ENCODE results near the gene TUBB8. TPM values are rescaled to one million over a fixed set of nuclear protein-coding genes. Genes with fewer than 3 reads are reported as not detected.

Gene TUBB8
- total and polyA plus RNA-seq, 2 experiments from 2014 or later, result not detected

DNA sequence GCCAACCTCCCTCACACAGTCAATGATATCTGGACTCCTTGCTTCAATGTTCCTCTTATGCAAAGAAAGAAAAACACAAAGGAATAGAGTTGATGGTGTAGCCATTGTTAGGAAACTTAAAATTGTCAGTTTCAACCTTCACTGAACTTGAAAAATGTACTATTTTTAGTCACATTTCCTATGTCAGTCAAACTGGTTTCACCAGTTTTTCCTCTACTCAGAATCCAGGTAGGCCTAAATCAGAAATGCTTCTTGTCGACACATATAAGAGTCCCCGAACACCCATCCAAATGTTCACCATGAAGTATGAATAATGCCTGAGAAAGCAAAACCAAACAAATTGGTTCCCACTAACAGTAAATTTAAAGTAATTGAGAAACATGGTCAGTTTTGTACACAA lies 43.8 kb upstream of the TUBB8 start:
- no peak overlapping the region for H2AFZ ChIP-seq
- 0 out of 2 replicates have a peak, but pooled peaks cover 6% of the 10 kb centered on the region for H3K27me3 ChIP-seq (replicated peaks; ENCODE audit: insufficient read depth)
- no peak overlapping the region for H3K9ac ChIP-seq
- 27 to 37% methylated on average over 2 of the region's 2 CpGs for WGBS, 2 experiments (ENCODE audit: low coverage in 1 of 2, low lambda C conversion rate in 2 of 2, missing lambda C conversion rate in 2 of 2)
- H3K4me3 ChIP-seq, result no peak overlapping the region
- no peak overlapping the region for H3K27ac ChIP-seq
- no peaks in the 10 kb centered on the region for H4K20me1 ChIP-seq (ENCODE audit: insufficient read depth)
- in situ Hi-C loops (cut with MboI), result no loop called here
- H3K4me2 ChIP-seq (ENCODE audit: unreplicated experiment), result no peak overlapping the region
- no peaks in the 10 kb centered on the region for H3K4me1 ChIP-seq (ENCODE audit: insufficient read depth)
- no peaks in the 10 kb centered on the region for H3F3A ChIP-seq (ENCODE audit: insufficient read depth)
- TF ChIP-seq EZH2phosphoT487 (IDR thresholded peaks at IDR 0.05; ENCODE audit: insufficient read depth, low read depth), result no peak
- no peak for TF ChIP-seq EZH2 (IDR thresholded peaks at IDR 0.05; ENCODE audit: insufficient read depth, poor library complexity, severe bottlenecking)
- H3K79me2 ChIP-seq (ENCODE audit: insufficient read depth), result no peaks in the 10 kb centered on the region
- no peak for DNase-seq
- no peaks in the 10 kb centered on the region for H3K36me3 ChIP-seq (ENCODE audit: low read depth)
- H3K9me3 ChIP-seq (ENCODE audit: low read depth), result no peaks in the 10 kb centered on the region
- no peaks in the 10 kb centered on the region for H3K9me2 ChIP-seq (ENCODE audit: insufficient read depth)

DNA sequence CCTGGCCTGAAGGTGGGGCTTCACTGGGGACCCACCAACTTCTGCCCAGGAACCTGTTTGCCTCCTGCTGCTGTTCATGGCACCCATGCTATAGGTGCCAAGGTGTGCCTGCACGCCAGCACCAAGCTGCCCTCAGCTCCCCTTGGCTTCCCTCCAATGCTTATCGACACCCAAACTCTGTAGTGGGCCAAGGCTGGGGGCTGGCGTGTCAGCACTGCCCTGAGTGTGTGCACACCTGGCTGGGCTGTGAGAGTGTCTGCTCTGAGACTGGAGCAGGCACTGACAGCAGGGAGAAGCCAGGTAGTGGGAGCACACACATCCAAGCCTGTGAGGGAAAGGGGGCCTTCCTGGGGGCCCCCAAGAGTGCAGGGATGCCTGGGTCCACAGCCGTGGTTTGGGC lies 43.1 kb upstream of the TUBB8 start:
- H3F3A ChIP-seq (ENCODE audit: insufficient read depth), result no peaks in the 10 kb centered on the region
- H3K79me2 ChIP-seq (ENCODE audit: insufficient read depth), result no peaks in the 10 kb centered on the region
- H3K36me3 ChIP-seq (ENCODE audit: low read depth), result no peaks in the 10 kb centered on the region
- H3K9me3 ChIP-seq (ENCODE audit: low read depth), result no peaks in the 10 kb centered on the region
- H2AFZ ChIP-seq, result no peak overlapping the region
- H3K27me3 ChIP-seq (replicated peaks; ENCODE audit: insufficient read depth), result 0 out of 2 replicates have a peak, but pooled peaks cover 6% of the 10 kb centered on the region
- in situ Hi-C loops (cut with MboI), result no loop called here
- H3K9ac ChIP-seq, result no peak overlapping the region
- H4K20me1 ChIP-seq (ENCODE audit: insufficient read depth), result no peaks in the 10 kb centered on the region
- WGBS, 2 experiments (ENCODE audit: low coverage in 1 of 2, low lambda C conversion rate in 2 of 2, missing lambda C conversion rate in 2 of 2), result 38 to 40% methylated on average over 4 of the region's 4 CpGs
- H3K9me2 ChIP-seq (ENCODE audit: insufficient read depth), result no peaks in the 10 kb centered on the region
- no peak for DNase-seq
- no peaks in the 10 kb centered on the region for H3K4me1 ChIP-seq (ENCODE audit: insufficient read depth)
- no peak overlapping the region for H3K4me2 ChIP-seq (ENCODE audit: unreplicated experiment)
- no peak overlapping the region for H3K4me3 ChIP-seq
- H3K27ac ChIP-seq, result no peak overlapping the region
- TF ChIP-seq EZH2 (IDR thresholded peaks at IDR 0.05; ENCODE audit: insufficient read depth, poor library complexity, severe bottlenecking), result no peak
- TF ChIP-seq EZH2phosphoT487 (IDR thresholded peaks at IDR 0.05; ENCODE audit: insufficient read depth, low read depth), result no peak

DNA sequence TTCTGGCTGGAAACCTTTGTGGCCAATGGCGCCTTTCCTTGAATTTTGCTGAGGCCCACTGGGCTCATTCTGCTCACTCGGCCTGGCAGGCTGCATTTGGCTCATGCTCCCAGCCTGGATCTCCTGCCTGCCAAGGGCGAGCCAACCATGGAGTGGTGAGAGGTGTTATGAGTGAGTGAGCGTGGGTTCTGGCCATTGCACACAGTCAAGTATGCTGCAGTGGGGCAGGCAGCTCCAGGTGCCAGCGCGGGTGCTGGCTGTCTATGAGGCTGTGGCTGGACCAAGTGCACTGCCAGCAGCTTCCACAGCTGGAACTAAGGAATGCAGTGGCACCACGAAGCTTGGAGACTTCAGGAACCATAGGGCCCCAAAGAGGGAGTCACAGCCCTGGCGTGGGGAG lies 42.2 kb upstream of the TUBB8 start:
- no peak for DNase-seq
- TF ChIP-seq EZH2 (IDR thresholded peaks at IDR 0.05; ENCODE audit: insufficient read depth, poor library complexity, severe bottlenecking), result no peak
- no peak for TF ChIP-seq EZH2phosphoT487 (IDR thresholded peaks at IDR 0.05; ENCODE audit: insufficient read depth, low read depth)
- H3K9me3 ChIP-seq (ENCODE audit: low read depth), result no peaks in the 10 kb centered on the region

DNA sequence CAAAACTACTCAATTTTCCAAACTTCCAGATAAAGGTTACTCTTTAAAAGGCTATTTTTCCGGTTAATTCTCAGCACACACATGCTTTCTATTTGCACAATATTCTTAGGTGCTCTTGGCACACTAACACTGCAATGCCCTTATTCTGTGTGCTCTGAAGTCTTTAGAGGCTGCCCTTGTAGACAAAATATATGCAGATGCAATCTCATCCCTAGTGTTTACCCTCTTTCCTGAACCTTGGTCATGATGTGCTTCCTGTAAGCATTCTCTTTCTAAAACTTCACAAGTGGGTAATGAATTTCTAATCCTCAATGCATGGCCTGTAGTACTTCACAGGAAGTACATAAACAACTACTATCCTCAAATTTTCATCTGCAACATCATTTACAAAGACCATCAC lies 41.1 kb upstream of the TUBB8 start:
- Histone ChIP-seq H3K27me3 (replicated peaks; ENCODE audit: insufficient read depth) (0 out of 2 replicates have a peak, but pooled peaks cover 6% of the 10 kb centered on the region), H2AFZ (no peak overlapping the region), H3K9me2 (ENCODE audit: insufficient read depth) (no peaks in the 10 kb centered on the region), H3F3A (ENCODE audit: insufficient read depth) (no peaks in the 10 kb centered on the region), H3K79me2 (ENCODE audit: insufficient read depth) (no peaks in the 10 kb centered on the region), H3K27ac (no peak overlapping the region), H4K20me1 (ENCODE audit: insufficient read depth) (no peaks in the 10 kb centered on the region), H3K36me3 (ENCODE audit: low read depth) (no peaks in the 10 kb centered on the region), H3K4me1 (ENCODE audit: insufficient read depth) (no peaks in the 10 kb centered on the region), H3K9me3 (ENCODE audit: low read depth) (no peaks in the 10 kb centered on the region), H3K4me2 (ENCODE audit: unreplicated experiment) (no peak overlapping the region), H3K4me3 (no peak overlapping the region), H3K9ac (no peak overlapping the region)
- 22 to 28% methylated on average over 1 of the region's 1 CpG for WGBS, 2 experiments (ENCODE audit: low coverage in 1 of 2, low lambda C conversion rate in 2 of 2, missing lambda C conversion rate in 2 of 2)
- no peak for DNase-seq
- no peak for TF ChIP-seq EZH2phosphoT487 (IDR thresholded peaks at IDR 0.05; ENCODE audit: insufficient read depth, low read depth)
- no peak for TF ChIP-seq EZH2 (IDR thresholded peaks at IDR 0.05; ENCODE audit: insufficient read depth, poor library complexity, severe bottlenecking)
- in situ Hi-C loops (cut with MboI), result no loop called here

More for the DNA sequence above, 42.2 kb upstream of the TUBB8 start:
- no peak overlapping the region for H3K4me2 ChIP-seq (ENCODE audit: unreplicated experiment)
- H3K9me2 ChIP-seq (ENCODE audit: insufficient read depth), result no peaks in the 10 kb centered on the region
- H2AFZ ChIP-seq, result no peak overlapping the region
- no peaks in the 10 kb centered on the region for H3K4me1 ChIP-seq (ENCODE audit: insufficient read depth)
- H3F3A ChIP-seq (ENCODE audit: insufficient read depth), result no peaks in the 10 kb centered on the region
- no peak overlapping the region for H3K27ac ChIP-seq
- no peak overlapping the region for H3K4me3 ChIP-seq
- no peaks in the 10 kb centered on the region for H3K79me2 ChIP-seq (ENCODE audit: insufficient read depth)
- no peak overlapping the region for H3K9ac ChIP-seq
- no peaks in the 10 kb centered on the region for H3K36me3 ChIP-seq (ENCODE audit: low read depth)
- 0 out of 2 replicates have a peak, but pooled peaks cover 6% of the 10 kb centered on the region for H3K27me3 ChIP-seq (replicated peaks; ENCODE audit: insufficient read depth)
- in situ Hi-C loops (cut with MboI), result no loop called here
- 46 to 51% methylated on average over 5 to 8 of the region's 8 CpGs for WGBS, 2 experiments (ENCODE audit: low coverage in 1 of 2, low lambda C conversion rate in 2 of 2, missing lambda C conversion rate in 2 of 2)
- H4K20me1 ChIP-seq (ENCODE audit: insufficient read depth), result no peaks in the 10 kb centered on the region

DNA sequence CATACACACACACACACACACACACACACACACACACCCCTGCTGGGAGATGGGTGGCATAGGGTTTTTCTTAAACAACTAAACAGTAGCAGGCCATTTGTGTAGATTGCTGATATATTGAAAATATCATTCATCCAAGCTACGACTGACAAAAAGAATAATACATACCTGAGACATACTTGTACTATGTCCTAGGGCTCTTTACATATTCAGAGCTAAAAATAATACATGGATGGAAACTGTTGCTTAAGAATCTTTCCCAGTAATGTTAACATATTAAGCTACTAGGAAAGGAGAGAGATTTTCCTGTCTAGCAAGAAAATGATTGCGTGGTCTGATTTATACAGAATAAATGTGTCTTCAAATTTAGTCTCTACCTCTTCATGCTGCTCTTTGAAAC lies 40.2 kb upstream of the TUBB8 start:
- H3K79me2 ChIP-seq (ENCODE audit: insufficient read depth), result no peaks in the 10 kb centered on the region
- no peaks in the 10 kb centered on the region for H3K9me2 ChIP-seq (ENCODE audit: insufficient read depth)
- in situ Hi-C loops (cut with MboI), result no loop called here
- 0 out of 2 replicates have a peak, but pooled peaks cover 6% of the 10 kb centered on the region for H3K27me3 ChIP-seq (replicated peaks; ENCODE audit: insufficient read depth)
- H3F3A ChIP-seq (ENCODE audit: insufficient read depth), result no peaks in the 10 kb centered on the region
- no peak overlapping the region for H3K4me3 ChIP-seq
- no peak overlapping the region for H3K4me2 ChIP-seq (ENCODE audit: unreplicated experiment)
- 58 to 64% methylated on average over 2 of the region's 2 CpGs for WGBS, 2 experiments (ENCODE audit: low coverage in 1 of 2, low lambda C conversion rate in 2 of 2, missing lambda C conversion rate in 2 of 2)
- no peaks in the 10 kb centered on the region for H4K20me1 ChIP-seq (ENCODE audit: insufficient read depth)
- no peak overlapping the region for H3K27ac ChIP-seq
- DNase-seq, result no peak
- H3K9ac ChIP-seq, result no peak overlapping the region
- TF ChIP-seq EZH2phosphoT487 (IDR thresholded peaks at IDR 0.05; ENCODE audit: insufficient read depth, low read depth) (no peak), EZH2 (IDR thresholded peaks at IDR 0.05; ENCODE audit: insufficient read depth, poor library complexity, severe bottlenecking) (no peak)
- no peak overlapping the region for H2AFZ ChIP-seq
- no peaks in the 10 kb centered on the region for H3K36me3 ChIP-seq (ENCODE audit: low read depth)
- no peaks in the 10 kb centered on the region for H3K9me3 ChIP-seq (ENCODE audit: low read depth)
- H3K4me1 ChIP-seq (ENCODE audit: insufficient read depth), result no peaks in the 10 kb centered on the region
